RWPE2 (cell line): ENCODE results near the gene VWA3A.
A peak's percentile ranks its signal among the peaks of the same experiment; 100 is the strongest.
"Not testable (repeated sequence)": the region's sequence is repeated elsewhere in the genome, so short reads cannot be mapped to it uniquely, and the experiment has no call there.

Experiments used
- ATAC-seq: fragments of 200-7000 bp; cut with Tn5 transposase; 3 replicates; pipeline ENCODE4 v1.9.1; 2021; ENCODE audit warnings: low read depth
- DNase-seq: peaks from one replicate; pipeline ENCODE4 v3.0.0-alpha.2; 2020; ENCODE audit warnings: low spot score
- H3K27ac ChIP-seq: fragments of 450-650 bp; 2 replicates; pipeline ENCODE4 v1.5.1; 2017; ENCODE audit warnings: mild to moderate bottlenecking; ENCODE audit not compliant: poor library complexity, severe bottlenecking
- H3K27me3 ChIP-seq: fragments of 250-450 bp; sonication (Bioruptor Pico); 2 replicates; pipeline ENCODE4 v1.5.1; 2021; ENCODE audit warnings: mild to moderate bottlenecking, moderate library complexity; ENCODE audit not compliant: insufficient read depth, poor library complexity, severe bottlenecking
- H3K36me3 ChIP-seq: fragments of 250-450 bp; sonication (Bioruptor Pico); 2 replicates; pipeline ENCODE4 v1.5.1; 2020; ENCODE audit warnings: low read depth, mild to moderate bottlenecking, moderate library complexity
- H3K4me1 ChIP-seq: fragments of 250-450 bp; sonication (Bioruptor Pico); 2 replicates; pipeline ENCODE4 v1.5.1; 2021; ENCODE audit warnings: mild to moderate bottlenecking, moderate library complexity; ENCODE audit not compliant: insufficient read depth, poor library complexity, severe bottlenecking
- H3K4me3 ChIP-seq: fragments of 250-450 bp; sonication (Bioruptor Pico); 2 replicates; pipeline ENCODE4 v1.5.1; 2021; ENCODE audit warnings: mild to moderate bottlenecking, moderate library complexity; ENCODE audit not compliant: severe bottlenecking
- H3K9me3 ChIP-seq: fragments of 250-450 bp; sonication (Bioruptor Pico); 2 replicates; pipeline ENCODE4 v1.5.1; 2021; ENCODE audit warnings: mild to moderate bottlenecking, moderate library complexity; ENCODE audit not compliant: severe bottlenecking
- TF ChIP-seq, protein P1 (sequence below): fragments of 450-650 bp; IDR thresholded peaks from one replicate; pipeline ENCODE4 v1.5.1; 2017; ENCODE audit warnings: mild to moderate bottlenecking, moderate library complexity; ENCODE audit not compliant: poor library complexity, severe bottlenecking

The VWA3A gene

GRCh38 chr16:22193063-22193411, 100.7 kb downstream of the VWA3A start:
- DNase-seq (no peak), ATAC-seq (no peak)
- Histone ChIP-seq H3K9me3 (no peaks in the 10 kb centered on the region), H3K4me3 (no peak overlapping the region), H3K4me1 (peaks cover 15% of the 10 kb centered on the region), H3K27me3 (no peaks in the 10 kb centered on the region), H3K27ac (no peak overlapping the region), H3K36me3 (no peaks in the 10 kb centered on the region)
- TF ChIP-seq, protein P1, sequence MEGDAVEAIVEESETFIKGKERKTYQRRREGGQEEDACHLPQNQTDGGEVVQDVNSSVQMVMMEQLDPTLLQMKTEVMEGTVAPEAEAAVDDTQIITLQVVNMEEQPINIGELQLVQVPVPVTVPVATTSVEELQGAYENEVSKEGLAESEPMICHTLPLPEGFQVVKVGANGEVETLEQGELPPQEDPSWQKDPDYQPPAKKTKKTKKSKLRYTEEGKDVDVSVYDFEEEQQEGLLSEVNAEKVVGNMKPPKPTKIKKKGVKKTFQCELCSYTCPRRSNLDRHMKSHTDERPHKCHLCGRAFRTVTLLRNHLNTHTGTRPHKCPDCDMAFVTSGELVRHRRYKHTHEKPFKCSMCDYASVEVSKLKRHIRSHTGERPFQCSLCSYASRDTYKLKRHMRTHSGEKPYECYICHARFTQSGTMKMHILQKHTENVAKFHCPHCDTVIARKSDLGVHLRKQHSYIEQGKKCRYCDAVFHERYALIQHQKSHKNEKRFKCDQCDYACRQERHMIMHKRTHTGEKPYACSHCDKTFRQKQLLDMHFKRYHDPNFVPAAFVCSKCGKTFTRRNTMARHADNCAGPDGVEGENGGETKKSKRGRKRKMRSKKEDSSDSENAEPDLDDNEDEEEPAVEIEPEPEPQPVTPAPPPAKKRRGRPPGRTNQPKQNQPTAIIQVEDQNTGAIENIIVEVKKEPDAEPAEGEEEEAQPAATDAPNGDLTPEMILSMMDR: no peak

- no peaks in the 10 kb centered on the region for H3K36me3 ChIP-seq
These were observed 102.5 kb downstream of the VWA3A start for GRCh38 chr16:22194707-22195444.

GRCh38 chr16:22195445-22195694, 103.0 kb downstream of the VWA3A start:
- no peak for ATAC-seq
- H3K4me3 ChIP-seq: no peak overlapping the region
- DNase-seq: no peak

More at GRCh38 chr16:22194707-22195444, 102.5 kb downstream of the VWA3A start:
- ATAC-seq: no peak
- Histone ChIP-seq H3K27me3 (no peaks in the 10 kb centered on the region), H3K9me3 (no peaks in the 10 kb centered on the region), H3K4me3 (no peak overlapping the region), H3K27ac (no peak overlapping the region), H3K4me1 (peaks cover 19% of the 10 kb centered on the region)
- TF ChIP-seq, protein P1: no peak
- no peak for DNase-seq

DNA sequence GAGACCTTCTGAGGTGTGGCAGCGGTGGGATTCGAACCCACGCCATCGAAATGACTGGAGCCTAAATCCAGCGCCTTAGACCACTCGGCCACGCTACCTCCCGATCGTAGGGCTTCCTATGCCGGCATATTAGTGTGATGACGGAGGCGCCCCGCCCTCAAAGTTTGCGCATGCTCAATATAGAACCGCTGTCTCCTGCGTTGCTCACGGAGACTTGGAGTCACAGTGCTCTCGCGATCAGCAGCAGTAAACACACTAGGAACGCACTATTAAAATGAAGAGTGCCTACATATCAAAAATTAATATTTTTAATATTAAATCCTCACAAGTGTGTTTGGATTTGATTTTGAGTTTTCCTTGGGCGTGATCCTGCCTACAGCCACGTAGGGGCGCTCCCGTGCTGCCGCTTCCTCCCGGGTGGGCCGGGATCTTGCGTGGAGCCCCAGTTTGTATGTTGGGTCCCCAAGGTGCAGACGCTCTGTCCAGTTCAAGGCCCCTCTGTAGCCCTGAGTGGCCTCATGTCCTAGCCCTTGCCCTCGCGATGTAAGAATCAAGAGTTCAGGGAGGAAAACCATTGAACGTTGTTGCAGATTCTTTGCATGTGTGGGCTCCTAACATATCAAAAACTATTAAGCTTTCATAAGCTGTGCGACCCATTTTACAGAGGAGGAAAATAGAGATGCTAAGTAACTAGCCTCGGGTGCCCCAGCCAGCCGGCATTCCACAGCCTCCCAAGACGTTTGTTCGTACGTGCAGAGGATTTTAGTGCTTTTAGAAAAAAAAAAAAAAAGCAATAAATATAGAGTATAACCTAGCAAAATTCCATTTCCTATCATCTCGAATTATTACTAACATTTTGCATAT, 103.6 kb downstream of the VWA3A start:
- Histone ChIP-seq H3K36me3 (no peaks in the 10 kb centered on the region), H3K27me3 (no peaks in the 10 kb centered on the region), H3K27ac (no peak overlapping the region), H3K4me3 (peak overlapping the region; percentile 53), H3K9me3 (no peaks in the 10 kb centered on the region), H3K4me1 (peaks cover 19% of the 10 kb centered on the region)
- ATAC-seq: peak; percentile 32
- DNase-seq: no peak
- TF ChIP-seq, protein P1: peak; percentile 95

More at GRCh38 chr16:22195445-22195694, 103.0 kb downstream of the VWA3A start:
- no peaks in the 10 kb centered on the region for H3K9me3 ChIP-seq
- TF ChIP-seq, protein P1: no peak
- H3K36me3 ChIP-seq: no peaks in the 10 kb centered on the region
- H3K27me3 ChIP-seq: no peaks in the 10 kb centered on the region
- peaks cover 19% of the 10 kb centered on the region for H3K4me1 ChIP-seq
- no peak overlapping the region for H3K27ac ChIP-seq

- H3K27me3 ChIP-seq, H3K9me3 ChIP-seq, ATAC-seq, H3K4me3 ChIP-seq, DNase-seq, H3K27ac ChIP-seq, H3K36me3 ChIP-seq: not testable (repeated sequence)
- peaks cover 19% of the 10 kb centered on the region for H3K4me1 ChIP-seq
These were observed 104.3 kb downstream of the VWA3A start for GRCh38 chr16:22196559-22197168.
